Hypothalamus (tissue), 51 donors: Measurements from ENCODE around the gene CDC42EP5.
"Not testable (repeated sequence)": the region's sequence is repeated elsewhere in the genome, so short reads cannot be mapped to it uniquely, and the experiment has no call there.

ENCODE experiments used
- DNase-seq, 51 donors: peaks; one replicate each; lab custom pipeline; 2025; lab: John Stamatoyannopoulos, UW

CDC42EP5 gene, protein sequence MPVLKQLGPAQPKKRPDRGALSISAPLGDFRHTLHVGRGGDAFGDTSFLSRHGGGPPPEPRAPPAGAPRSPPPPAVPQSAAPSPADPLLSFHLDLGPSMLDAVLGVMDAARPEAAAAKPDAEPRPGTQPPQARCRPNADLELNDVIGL

DNA sequence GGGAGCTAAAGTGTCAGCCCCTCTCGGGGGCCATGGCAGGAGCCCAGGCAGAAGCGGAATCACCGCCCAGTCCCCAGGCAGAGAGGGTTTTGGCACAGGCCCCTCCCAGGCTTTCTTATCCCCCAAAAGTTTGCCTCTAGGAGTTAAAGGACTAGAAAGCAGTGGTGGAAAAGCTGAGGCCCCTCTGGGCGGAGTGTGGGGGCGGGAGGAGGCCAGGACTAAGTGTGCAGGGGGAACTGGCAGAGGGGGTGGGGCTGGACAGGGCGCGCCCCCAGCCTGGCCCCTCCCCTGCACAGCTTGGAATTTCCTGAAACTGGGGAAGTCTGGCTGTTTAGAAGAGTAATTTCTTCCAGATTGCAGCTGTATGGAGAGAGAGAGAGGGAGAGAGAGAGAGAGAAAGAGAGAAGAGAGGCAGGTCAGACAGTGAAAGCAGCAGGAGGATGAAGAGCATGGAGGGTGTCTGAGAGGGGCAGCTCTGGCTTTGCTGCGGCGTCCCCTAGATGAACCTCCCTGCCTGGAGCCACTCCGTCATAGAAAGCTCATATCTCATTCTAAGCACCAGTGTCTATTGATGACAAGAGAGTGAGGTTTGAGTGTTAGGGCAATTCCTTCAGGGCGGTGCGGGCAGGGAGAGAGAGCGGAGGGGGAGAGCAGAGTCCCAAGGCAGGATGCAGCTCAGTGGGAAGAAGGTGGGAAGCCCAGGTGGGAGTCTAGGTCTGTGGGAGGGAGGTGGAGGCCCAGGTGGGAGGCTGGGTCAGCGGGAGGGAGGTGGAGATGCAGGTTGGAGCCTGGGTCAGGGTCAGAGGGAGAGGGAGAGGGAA lies at the start of gene CDC42EP5:
TSS of gene CDC42EP5 (minus strand) at position 226 of the 821 bp plus-strand sequence. CDS start 7,749 bp downstream, outside the sequence.
- no peak for DNase-seq

DNA sequence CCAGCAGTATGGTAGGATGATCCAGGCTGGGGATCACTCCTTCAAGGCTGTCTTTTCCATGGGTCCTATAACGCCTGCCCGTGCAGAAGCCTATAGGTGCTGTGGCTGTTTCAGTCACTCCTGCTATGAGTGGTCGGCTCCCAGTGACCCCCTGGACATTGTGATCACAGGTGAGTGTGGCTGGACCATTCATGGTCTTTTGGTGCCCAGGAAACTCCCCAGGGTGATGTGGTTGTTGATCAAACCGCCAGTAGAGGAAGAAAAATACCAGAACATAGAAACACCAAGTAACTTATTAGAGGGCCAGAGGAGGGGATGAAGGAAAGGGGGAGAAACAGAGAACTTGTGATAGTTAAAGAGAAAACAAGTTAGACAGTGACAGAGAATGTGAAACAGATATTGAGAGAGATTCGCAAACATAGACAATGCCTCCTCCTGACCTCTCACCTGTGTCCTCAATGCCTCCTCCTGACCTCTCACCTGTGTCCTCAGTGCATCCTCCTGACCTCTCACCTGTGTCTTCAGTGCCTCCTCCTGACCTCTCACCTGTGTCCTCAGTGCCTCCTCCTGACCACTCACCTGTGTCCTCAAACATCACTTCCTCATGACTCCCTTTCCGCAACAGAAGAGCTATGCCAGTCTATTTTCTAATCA lies 48.9 kb upstream of the CDC42EP5 start:
- no peak for DNase-seq

DNA sequence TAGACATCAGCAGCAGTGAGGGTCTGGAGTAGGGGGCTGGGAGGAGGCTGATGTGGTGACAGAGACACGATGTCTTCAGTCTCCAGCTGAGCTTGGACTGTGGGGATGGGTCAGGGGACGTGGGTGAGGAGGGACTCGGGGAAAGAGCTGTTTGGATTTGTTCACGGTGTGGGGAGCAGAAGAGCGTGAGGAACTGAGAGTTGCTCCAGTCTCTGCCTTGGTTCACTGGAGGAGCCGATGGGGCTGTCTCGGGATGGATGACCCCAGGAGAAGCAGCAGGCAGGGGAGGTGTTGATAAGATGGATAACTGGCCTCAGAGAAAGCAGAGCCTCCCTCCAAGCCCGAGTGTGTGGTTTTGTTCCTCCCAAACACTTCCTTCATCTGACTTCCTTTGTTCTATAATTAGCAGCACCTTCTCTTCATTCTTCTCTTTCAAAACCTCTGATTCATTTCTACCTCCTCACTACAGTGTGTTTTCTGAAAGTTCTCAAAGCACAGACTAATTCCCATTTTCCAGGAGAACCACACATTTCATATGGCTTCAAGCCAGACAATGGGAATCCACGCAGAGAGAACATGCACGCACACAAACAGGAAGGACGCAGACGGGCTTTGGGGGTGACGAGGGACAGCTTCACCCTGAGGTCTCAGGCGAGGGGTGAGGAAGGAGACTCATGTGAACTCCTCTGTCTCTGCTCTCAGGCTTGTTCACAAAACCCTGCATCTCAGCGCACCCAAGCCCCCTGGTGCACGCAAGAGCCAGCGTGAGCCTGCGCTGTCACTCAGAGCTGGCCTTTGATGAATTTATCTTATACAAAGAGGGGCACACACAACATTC lies 48.1 kb upstream of the CDC42EP5 start:
- DNase-seq, result peak in 3 of 51 donors; percentile 6 to 8 (median 7)

DNA sequence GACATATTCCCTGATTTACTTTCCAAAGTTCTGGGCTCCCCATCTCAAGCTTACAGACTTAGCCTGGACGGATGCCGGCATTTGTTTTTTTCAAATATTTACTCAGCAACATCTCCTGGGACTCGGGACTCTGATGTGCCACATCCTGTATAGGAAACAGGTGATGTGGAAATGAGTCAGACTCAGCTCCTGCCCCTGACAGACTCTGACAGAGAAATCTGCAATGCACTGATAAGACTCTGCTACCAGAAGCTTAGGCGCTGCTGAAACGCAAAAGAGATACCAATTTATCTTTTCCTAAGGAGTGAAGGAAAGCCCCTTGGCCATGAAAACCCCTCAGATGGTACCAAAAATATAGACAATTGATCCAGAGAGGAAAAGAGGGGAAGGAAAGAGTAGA lies 45.7 kb upstream of the CDC42EP5 start:
- DNase-seq, result no peak

DNA sequence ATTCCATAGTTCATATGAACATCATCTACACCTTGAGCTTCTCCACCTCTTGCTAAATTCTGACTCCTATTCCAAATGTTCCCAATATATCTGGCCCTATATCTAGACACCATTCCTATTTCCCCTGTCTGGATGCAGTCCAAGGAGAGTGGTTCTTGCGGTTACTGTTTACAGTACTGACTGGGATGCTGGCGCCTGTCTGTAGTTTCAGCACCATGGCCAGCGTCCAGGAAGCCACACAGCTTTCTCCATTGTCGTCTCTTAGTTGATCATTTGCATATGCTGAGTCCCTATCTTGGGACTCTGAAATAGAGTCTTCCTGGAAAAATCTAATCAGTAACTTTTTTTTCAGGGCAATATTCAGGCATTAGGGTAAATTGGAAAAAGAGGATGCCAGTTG lies 44.4 kb upstream of the CDC42EP5 start:
- DNase-seq, result peak in 11 of 51 donors; percentile 2 to 39 (median 11)

DNA sequence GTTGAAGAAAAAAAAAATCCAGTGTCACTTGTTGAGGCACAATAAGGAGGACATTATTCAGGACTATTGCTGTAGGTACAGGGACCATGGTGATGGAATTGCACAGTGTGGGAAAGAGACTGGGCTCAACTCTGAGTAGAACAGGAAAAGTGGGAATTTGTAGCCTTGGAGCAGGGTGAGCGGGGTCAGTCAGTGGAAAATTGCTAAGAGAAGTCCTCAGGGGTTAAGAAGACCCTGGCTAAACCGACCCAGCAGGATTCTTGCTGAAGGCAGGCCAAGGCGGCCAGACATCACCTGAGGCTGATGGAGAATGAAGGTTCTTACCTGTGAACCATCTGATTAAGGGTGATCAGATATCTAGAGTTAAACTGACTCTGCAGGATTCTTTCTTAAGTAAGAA lies 42.1 kb upstream of the CDC42EP5 start:
- no peak for DNase-seq

DNA sequence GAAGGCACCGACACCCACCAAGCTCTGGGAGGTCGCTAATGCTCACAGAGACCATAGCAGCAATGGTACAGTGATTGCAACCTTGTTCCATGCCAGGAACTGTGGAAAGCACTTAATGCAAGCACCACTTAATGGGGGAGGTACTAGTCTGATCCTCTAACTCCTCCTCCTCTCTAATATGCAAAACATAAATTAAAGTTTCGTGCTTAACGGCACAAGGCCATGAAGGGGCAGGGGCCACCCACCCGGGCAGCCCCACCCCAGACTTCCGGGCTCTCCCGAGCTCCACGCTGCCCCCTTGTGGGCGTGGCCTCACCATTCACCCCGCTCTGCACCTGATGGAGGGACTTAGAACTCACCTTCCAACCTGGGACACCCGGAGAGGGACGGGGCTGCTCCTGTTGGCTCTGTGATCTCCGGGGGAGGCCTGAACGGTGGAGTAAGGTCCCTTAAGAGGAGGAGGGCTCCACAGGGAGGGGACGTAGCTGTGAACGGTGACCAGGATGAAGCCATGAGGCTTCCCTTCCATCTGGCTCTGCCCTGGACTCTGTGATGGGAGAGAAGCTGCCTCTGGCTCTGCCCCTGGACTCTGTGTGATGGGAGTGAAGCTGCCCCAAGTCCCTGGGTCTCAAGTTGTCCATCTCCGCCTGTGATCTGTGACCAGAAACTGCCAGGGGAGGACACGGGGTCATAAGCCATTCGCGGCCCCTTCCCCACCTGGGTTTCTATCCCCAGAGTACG lies 36.3 kb upstream of the CDC42EP5 start:
- DNase-seq, result not testable (repeated sequence)

DNA sequence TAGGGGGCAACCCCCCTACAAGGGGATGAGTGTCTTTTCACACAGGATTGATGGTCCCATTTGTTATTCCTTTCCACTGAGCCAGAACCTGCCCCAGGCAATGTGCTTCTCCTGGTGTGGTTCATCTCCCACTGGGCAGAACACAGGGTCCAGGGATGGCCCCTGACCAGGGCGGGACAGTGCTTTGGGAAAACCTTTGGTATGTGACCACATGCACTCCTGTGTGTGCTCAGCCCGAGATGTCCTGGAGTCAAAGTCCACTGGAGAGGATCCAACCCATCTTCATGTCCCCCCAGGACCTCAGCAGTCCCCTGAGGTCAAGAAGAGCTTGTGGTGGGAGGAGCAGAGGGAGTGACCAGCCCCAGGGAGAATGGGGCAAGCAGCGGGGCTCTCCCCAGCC lies 35.4 kb upstream of the CDC42EP5 start:
- DNase-seq, result not testable (repeated sequence)

DNA sequence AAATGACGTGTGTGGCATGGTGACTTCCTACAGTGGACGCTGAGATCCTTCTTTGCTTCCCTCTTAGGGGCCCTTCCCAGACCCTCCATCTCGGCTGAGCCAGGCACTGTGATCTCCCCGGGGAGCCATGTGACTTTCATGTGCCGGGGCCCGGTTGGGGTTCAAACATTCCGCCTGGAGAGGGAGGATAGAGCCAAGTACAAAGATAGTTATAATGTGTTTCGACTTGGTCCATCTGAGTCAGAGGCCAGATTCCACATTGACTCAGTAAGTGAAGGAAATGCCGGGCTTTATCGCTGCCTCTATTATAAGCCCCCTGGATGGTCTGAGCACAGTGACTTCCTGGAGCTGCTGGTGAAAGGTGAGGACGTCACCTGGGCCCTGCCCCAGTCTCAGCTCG lies 34.7 kb upstream of the CDC42EP5 start:
- DNase-seq, result no peak

DNA sequence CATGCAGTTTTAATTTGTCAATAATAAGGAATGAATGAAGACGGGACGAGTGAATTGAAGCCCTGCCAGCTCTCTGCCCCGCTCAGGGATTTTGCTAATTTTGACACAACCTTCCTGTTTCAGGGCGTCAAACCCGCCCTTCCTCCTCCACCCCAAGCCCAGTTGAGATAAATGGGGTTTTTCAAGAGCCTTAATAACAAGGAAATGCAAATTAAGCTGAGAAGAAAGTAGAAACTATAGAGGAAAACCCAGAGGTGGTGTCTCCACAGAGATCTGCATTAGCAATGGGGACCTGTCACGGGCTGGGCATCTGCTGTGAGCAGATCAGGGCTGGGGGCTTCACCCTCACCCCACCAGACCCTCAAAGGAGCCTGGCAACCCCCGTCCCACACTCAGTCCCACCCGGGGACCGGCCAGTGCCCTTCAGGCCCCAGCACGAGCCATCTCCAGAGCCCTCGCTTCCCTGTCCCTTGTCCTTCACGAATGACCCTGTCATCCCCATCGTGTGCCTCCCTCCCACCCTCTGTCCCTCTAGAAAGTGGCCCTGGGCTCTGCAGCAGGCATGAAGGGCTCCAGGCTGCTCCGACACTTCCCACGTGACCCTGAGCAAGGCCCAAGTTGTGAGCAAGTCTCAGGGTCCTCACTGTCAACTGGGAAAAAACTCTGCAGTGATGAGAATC lies 34.1 kb upstream of the CDC42EP5 start:
- not testable (repeated sequence) for DNase-seq

DNA sequence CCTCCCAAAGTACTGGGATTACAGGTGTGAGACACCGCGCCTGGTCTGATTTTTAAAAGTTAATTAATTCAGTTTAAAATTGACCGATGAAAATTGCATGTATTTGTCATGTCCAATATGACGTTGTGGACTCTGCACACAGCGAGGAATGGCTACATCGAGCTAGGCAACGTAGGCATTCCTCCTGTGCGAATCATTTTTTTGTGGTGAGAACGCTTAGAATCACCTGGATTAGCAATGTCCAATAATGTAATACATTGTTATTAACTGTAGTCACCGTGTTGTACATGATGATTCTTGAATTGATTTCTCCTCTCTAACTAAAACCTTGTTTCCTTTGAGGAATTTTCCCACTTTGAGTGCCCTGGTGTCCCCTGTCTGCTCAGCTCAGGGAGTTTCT lies 33.0 kb upstream of the CDC42EP5 start:
- DNase-seq, result no peak

DNA sequence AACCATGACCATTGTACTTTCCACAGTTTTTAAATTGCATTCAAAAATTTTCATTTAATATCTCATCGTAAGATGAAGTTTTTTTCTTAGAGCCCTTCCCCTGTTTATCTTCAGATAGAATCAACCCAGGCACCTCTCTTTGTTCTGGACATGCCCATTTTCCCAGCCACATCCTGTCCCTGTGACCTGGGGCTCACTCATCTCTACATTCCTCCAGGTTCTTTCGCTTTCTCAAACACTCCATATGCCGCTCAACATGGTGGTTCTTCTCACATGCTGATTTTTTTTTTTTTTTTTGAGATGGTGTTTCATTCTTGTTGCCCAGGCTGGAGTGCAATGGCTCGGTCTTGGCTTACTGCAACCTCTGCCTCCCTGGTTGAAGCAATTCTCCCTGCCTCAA lies 32.4 kb upstream of the CDC42EP5 start:
- not testable (repeated sequence) for DNase-seq

DNA sequence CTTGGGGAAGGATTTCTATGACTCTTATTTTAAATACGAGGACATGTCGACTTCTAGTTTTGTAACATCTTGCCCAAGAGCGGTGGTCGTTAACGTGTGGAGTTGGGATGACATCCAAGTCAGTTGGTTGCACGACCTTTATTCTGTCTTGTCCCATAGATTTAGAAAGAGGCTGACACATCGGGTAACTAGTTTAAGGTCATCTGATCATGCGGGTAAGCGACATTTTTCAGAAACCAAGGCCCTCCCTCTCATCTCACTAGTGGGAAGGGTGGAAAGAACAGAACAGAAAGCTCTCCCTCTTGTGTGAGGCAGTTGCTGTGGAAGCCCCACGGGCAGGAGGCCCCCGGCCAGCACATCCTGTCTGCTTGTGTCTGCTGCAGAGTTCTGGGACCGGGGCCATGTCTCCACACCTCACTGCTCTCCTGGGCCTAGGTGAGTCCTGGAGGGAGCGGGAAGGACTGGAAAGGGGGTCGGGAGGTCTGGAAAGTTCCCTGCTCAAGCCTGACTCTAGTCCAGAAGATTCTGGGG lies 29.5 kb upstream of the CDC42EP5 start, which contains the start of gene LAIR2:
TSS of gene LAIR2 (plus strand) at position 314 of the 531 bp plus-strand sequence. CDS start at position 402, 88 bp downstream.
- DNase-seq, result no peak

DNA sequence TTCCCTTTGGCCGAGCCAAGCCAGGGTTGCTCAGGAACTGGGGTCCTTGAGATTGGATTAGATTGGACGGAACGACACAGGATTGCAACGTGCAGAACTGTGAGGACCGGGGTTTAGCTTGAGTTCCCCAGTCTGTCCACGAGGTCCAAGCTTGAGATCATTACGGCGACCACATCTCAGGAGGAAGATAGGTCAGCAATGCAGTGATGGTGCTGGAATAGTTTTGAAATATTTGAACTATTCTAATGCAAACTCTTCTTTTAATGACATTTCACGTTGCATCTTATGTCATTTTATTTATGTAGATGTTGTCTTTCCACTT lies 25.3 kb upstream of the CDC42EP5 start:
- DNase-seq, result not testable (repeated sequence)

DNA sequence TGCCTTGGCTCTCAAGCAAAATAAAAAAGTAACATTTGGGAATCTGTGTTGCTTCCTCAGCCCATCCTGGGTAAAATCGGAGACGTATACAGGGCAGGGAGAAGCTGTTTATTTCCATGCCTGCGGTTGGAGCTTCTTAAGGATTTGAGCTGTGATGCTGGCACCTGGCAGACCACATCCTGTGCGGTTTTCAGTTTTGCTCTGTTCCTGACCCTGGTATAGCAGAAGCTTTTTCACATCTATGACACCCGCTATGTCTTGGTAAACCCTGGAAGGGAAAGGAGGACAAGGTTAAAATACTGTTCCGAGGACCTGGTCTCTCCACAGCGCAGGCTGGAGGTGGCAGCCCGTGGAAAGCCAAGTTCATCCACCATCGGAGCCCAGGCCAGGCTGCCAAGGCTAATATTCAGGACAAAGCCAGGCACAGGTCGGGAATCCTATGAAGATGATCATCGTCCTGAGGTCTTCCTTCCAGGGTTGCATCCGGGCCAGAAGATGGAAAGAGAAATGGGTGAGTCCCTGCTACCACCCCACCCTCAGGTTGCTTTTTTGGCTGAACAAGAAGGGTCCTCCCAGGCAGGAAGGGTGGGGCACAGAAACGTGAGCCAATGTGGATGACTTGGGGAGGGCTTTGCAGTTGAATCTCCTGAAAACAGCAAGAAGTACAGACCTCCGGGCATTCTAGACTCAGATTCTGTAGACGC lies 24.8 kb upstream of the CDC42EP5 start:
- not testable (repeated sequence) for DNase-seq

DNA sequence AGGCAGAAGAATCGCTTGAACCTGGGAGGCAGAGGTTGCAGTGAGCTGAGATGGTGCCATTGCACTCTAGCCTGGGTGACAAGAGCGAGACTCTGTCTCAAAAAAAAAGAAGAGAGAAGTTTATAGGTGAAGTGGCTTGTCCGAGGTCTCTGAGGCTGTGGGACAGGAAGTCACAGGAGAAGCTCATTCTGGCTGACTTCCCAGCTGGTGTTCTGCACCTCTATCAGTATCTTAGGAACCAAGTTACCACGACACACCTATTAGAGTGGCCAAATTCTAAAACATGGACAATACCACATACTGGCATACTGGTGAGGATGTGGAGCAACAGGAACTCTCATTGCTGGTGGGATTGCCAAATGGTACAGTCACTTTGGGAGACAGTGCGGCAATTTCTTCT lies 22.2 kb upstream of the CDC42EP5 start:
- DNase-seq, result not testable (repeated sequence)

DNA sequence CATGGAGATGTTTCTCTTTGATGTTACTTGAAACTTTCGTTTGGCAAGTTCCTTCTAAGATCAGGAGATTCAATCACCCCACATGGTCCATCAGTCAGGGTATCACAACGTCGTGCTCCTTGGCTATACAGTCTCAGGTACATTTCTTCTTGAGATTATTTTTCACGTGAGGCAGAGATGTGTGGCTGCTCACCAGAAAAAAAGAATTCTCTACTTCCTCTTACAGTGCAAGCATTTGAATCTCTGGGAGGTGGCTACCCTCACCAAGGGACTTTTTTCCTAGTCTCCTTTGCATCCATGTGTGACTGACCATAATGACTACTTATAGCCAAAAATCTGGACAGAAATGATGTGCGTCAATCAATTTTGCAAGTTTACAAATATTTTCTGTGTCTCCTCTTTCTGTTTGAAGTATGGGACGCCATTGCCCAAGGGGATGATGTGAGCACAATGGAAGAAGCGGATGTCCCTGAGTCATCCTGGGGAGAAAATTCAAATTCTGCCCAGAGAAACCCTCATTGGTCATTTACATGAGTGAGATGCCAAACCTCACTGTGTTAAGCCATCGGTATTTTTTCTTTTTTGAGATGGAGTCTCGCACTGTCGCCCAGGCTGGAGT lies 21.0 kb upstream of the CDC42EP5 start:
- no peak for DNase-seq

DNA sequence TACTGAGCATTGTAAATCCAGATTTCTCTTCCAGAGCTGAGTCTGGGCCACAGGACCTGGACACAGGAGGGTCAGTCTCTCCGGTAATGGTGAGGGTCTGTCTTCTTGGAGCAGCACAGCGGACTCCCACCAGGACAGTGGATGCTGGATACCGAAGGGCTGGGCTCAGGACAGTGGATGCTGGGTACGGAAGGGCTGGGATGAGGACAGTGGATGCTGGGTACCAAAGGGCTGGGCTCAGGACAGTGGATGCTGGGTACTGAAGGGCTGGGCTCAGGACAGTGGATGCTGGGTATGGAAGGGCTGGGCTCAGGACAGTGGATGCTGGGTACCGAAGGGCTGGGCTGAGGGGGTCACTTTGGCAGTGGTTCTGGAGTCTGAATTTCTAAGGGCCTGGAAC lies 20.0 kb upstream of the CDC42EP5 start:
- not testable (repeated sequence) for DNase-seq
